Esophagus squamous epithelium (tissue), 4 donors: ENCODE results near the gene ECPAS.

ENCODE experiments used
- CTCF ChIP-seq, 6 experiments: fragments of 450-650 bp in 4 of 6; fragments of 200-600 bp in 2 of 6; sonication (generic) in 2 of 6; IDR thresholded peaks; one replicate each; pipeline ENCODE4 v1.5.1; 2016 to 2019; ENCODE audit warnings: antibody characterized with exemption in 6 of 6, mild to moderate bottlenecking in 4 of 6, moderate library complexity in 4 of 6
- POLR2A ChIP-seq, 4 donors: fragments of 450-650 bp; IDR thresholded peaks; one replicate each; pipeline ENCODE4 v1.6.1; 2017; ENCODE audit warnings: antibody characterized with exemption in 4 of 4, mild to moderate bottlenecking in 4 of 4, moderate library complexity in 3 of 4

DNA sequence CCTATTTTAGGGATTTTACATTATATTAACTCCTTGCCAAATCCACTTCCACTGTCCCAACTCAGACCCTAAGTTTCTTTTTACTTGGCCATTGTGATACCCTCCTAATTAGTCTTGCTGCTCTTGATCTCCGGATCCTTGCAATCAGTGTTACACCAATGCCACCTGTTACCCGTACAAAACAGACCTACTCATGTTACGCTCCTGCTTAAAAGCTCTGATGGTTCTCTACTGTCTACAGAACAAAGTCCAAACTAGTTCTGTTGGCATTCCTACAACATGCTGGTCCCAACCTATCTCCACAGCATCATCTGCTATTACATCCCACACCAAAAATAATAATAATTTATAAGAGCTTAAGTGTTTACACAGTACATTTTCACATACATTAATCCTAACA is 9.8 kb downstream of the ECPAS start:
- no peak for TF ChIP-seq CTCF (IDR thresholded peaks at IDR 0.05)
- TF ChIP-seq POLR2A (IDR thresholded peaks at IDR 0.05) = no peak
